Measurements from ENCODE around the gene SERPINA10.
"Not testable (repeated sequence)": the region's sequence is repeated elsewhere in the genome, so short reads cannot be mapped to it uniquely, and the experiment has no call there.

The SERPINA10 gene

DNA sequence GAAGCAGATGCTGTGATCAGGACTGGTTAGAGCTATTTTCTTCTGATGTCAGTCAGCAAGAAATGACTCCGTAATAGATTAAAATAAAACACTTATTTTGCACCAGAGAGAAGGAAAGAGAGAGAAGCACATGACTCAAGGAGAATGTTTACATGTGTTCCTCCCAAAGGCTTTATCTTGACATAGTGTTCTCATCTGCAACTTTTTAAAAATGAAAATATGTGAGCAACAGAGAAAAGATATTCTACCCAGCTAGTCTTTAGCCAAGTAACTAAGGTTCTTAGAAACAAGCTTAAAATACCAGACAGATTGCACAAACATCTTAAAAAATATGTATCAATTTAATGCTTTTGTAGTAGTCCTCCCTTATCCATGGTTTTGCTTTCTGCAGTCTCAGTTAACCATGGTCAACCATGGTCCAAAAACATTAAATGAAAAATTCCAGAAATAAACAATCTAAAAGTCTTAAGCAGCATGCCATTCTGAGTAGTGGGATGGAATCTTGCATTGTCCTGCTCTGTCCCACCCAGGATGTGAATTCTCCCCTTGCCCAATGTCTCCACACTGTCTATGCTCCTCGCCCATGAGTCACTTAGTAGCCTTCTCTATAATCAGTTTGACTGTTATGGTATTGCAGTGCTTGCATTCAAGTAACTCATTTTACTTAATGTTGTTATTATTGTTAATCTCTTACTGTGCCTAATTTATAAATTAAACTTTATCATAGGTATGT is 9.9 kb downstream of the SERPINA10 start:
- ChIA-PET POLR2A (no interaction called here), CTCF (no interaction called here)
- no peak overlapping the region for H3K4me3 ChIP-seq (ENCODE audit: control insufficient read depth in 1 of 7, extremely low read depth in 1 of 7, insufficient read depth in 4 of 7, low read depth in 2 of 7, low read length in 6 of 7)
- H3K27me3 ChIP-seq (replicated peaks in 2 of 5; ENCODE audit: control insufficient read depth in 4 of 5, insufficient read depth in 5 of 5, low read length in 4 of 5): peaks cover 0 to 4% (median 0%) of the 10 kb centered on the region in 5 experiments
- H3K27ac ChIP-seq (ENCODE audit: insufficient read depth in 1 of 2, low read depth in 1 of 2, low read length in 2 of 2, poor library complexity in 1 of 2, severe bottlenecking in 2 of 2): no peak overlapping the region
- no peak for DNase-seq
- H3K9me3 ChIP-seq (ENCODE audit: control extremely low read depth in 1 of 5, control insufficient read depth in 4 of 5, insufficient read depth in 2 of 5, low read depth in 1 of 5, low read length in 4 of 5): no peaks in the 10 kb centered on the region
- H3K4me1 ChIP-seq (ENCODE audit: control extremely low read depth in 1 of 4, control insufficient read depth in 4 of 4, insufficient read depth in 4 of 4, low read length in 3 of 4): peaks cover 0 to 2% (median 0%) of the 10 kb centered on the region in 4 experiments
- no peaks in the 10 kb centered on the region for H3K36me3 ChIP-seq (ENCODE audit: control insufficient read depth in 4 of 4, insufficient read depth in 4 of 4, low read length in 3 of 4)
- no CpG with 5 or more reads among the region's 2 CpGs for WGBS (ENCODE audit: insufficient coverage)

DNA sequence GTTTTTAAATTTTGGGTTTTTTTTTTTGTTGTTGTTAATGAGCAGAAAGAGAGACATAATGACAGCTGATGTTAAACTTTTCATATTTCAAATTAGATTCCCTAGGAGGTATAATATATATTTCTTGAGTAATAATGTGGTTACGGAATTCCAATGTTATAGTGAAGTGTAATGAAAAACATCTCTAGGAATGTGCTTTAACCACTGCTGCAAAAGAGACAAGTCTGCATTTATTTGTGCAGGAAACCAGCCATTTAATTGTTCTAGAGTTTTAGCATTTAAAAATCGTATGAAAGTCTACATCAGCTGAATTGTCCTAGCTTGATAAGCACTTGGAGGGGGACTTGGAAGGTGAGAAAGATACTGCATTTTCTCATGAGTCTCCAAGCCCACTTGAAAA is 14.3 kb downstream of the SERPINA10 start:
- 100% methylated on average over 1 of the region's 2 CpGs for WGBS (ENCODE audit: insufficient coverage)
- Histone ChIP-seq H3K4me1 (ENCODE audit: control extremely low read depth in 1 of 4, control insufficient read depth in 4 of 4, insufficient read depth in 4 of 4, low read length in 3 of 4) (no peaks in the 10 kb centered on the region), H3K27ac (ENCODE audit: insufficient read depth in 1 of 2, low read depth in 1 of 2, low read length in 2 of 2, poor library complexity in 1 of 2, severe bottlenecking in 2 of 2) (no peak overlapping the region), H3K9me3 (ENCODE audit: control extremely low read depth in 1 of 5, control insufficient read depth in 4 of 5, insufficient read depth in 2 of 5, low read depth in 1 of 5, low read length in 4 of 5) (no peaks in the 10 kb centered on the region), H3K4me3 (ENCODE audit: control insufficient read depth in 1 of 7, extremely low read depth in 1 of 7, insufficient read depth in 4 of 7, low read depth in 2 of 7, low read length in 6 of 7) (no peak overlapping the region), H3K36me3 (ENCODE audit: control insufficient read depth in 4 of 4, insufficient read depth in 4 of 4, low read length in 3 of 4) (no peaks in the 10 kb centered on the region), H3K27me3 (replicated peaks in 2 of 5; ENCODE audit: control insufficient read depth in 4 of 5, insufficient read depth in 5 of 5, low read length in 4 of 5) (peaks cover 0 to 8% (median 0%) of the 10 kb centered on the region in 5 experiments)
- ChIA-PET CTCF (no interaction called here), POLR2A (no interaction called here)
- DNase-seq: no peak

- H3K36me3 ChIP-seq (ENCODE audit: control insufficient read depth in 4 of 4, insufficient read depth in 4 of 4, low read length in 3 of 4); H3K27ac ChIP-seq (ENCODE audit: insufficient read depth in 1 of 2, low read depth in 1 of 2, low read length in 2 of 2, poor library complexity in 1 of 2, severe bottlenecking in 2 of 2); H3K27me3 ChIP-seq (replicated peaks in 2 of 5; ENCODE audit: control insufficient read depth in 4 of 5, insufficient read depth in 5 of 5, low read length in 4 of 5); H3K4me3 ChIP-seq (ENCODE audit: control insufficient read depth in 1 of 7, extremely low read depth in 1 of 7, insufficient read depth in 4 of 7, low read depth in 2 of 7, low read length in 6 of 7); POLR2A ChIA-PET; DNase-seq; H3K9me3 ChIP-seq (ENCODE audit: control extremely low read depth in 1 of 5, control insufficient read depth in 4 of 5, insufficient read depth in 2 of 5, low read depth in 1 of 5, low read length in 4 of 5); H3K4me1 ChIP-seq (ENCODE audit: control extremely low read depth in 1 of 4, control insufficient read depth in 4 of 4, insufficient read depth in 4 of 4, low read length in 3 of 4); CTCF ChIA-PET: not testable (repeated sequence)
- 90% methylated on average over 10 of the region's 11 CpGs for WGBS (ENCODE audit: insufficient coverage)
Observed at GRCh38 chr14:94276898-94277561, 16.0 kb downstream of the SERPINA10 start.

- DNase-seq: no peak
- ChIA-PET POLR2A (no interaction called here), CTCF (no interaction called here)
- no peaks in the 10 kb centered on the region for H3K36me3 ChIP-seq (ENCODE audit: control insufficient read depth in 4 of 4, insufficient read depth in 4 of 4, low read length in 3 of 4)
- H3K4me3 ChIP-seq (ENCODE audit: control insufficient read depth in 1 of 7, extremely low read depth in 1 of 7, insufficient read depth in 4 of 7, low read depth in 2 of 7, low read length in 6 of 7): no peak overlapping the region
- WGBS (ENCODE audit: insufficient coverage): 96% methylated on average over 5 of the region's 10 CpGs
- no peak overlapping the region for H3K27ac ChIP-seq (ENCODE audit: insufficient read depth in 1 of 2, low read depth in 1 of 2, low read length in 2 of 2, poor library complexity in 1 of 2, severe bottlenecking in 2 of 2)
- no peaks in the 10 kb centered on the region for H3K9me3 ChIP-seq (ENCODE audit: control extremely low read depth in 1 of 5, control insufficient read depth in 4 of 5, insufficient read depth in 2 of 5, low read depth in 1 of 5, low read length in 4 of 5)
- no peaks in the 10 kb centered on the region for H3K27me3 ChIP-seq (replicated peaks in 2 of 5; ENCODE audit: control insufficient read depth in 4 of 5, insufficient read depth in 5 of 5, low read length in 4 of 5)
- H3K4me1 ChIP-seq (ENCODE audit: control extremely low read depth in 1 of 4, control insufficient read depth in 4 of 4, insufficient read depth in 4 of 4, low read length in 3 of 4): no peaks in the 10 kb centered on the region
Observed at GRCh38 chr14:94269156-94269555, 23.9 kb downstream of the SERPINA10 start.

GRCh38 chr14:94268582-94268981 is 24.5 kb downstream of the SERPINA10 start:
- H3K36me3 ChIP-seq (ENCODE audit: control insufficient read depth in 4 of 4, insufficient read depth in 4 of 4, low read length in 3 of 4); H3K4me1 ChIP-seq (ENCODE audit: control extremely low read depth in 1 of 4, control insufficient read depth in 4 of 4, insufficient read depth in 4 of 4, low read length in 3 of 4); H3K27ac ChIP-seq (ENCODE audit: insufficient read depth in 1 of 2, low read depth in 1 of 2, low read length in 2 of 2, poor library complexity in 1 of 2, severe bottlenecking in 2 of 2); H3K27me3 ChIP-seq (replicated peaks in 2 of 5; ENCODE audit: control insufficient read depth in 4 of 5, insufficient read depth in 5 of 5, low read length in 4 of 5); H3K9me3 ChIP-seq (ENCODE audit: control extremely low read depth in 1 of 5, control insufficient read depth in 4 of 5, insufficient read depth in 2 of 5, low read depth in 1 of 5, low read length in 4 of 5); POLR2A ChIA-PET; CTCF ChIA-PET; DNase-seq; H3K4me3 ChIP-seq (ENCODE audit: control insufficient read depth in 1 of 7, extremely low read depth in 1 of 7, insufficient read depth in 4 of 7, low read depth in 2 of 7, low read length in 6 of 7): not testable (repeated sequence)
- WGBS (ENCODE audit: insufficient coverage): 94% methylated on average over 3 of the region's 7 CpGs

GRCh38 chr14:94267352-94267751 is 25.7 kb downstream of the SERPINA10 start:
- CTCF ChIA-PET: no interaction called here
- Histone ChIP-seq H3K27me3 (replicated peaks in 2 of 5; ENCODE audit: control insufficient read depth in 4 of 5, insufficient read depth in 5 of 5, low read length in 4 of 5) (no peaks in the 10 kb centered on the region), H3K27ac (ENCODE audit: insufficient read depth in 1 of 2, low read depth in 1 of 2, low read length in 2 of 2, poor library complexity in 1 of 2, severe bottlenecking in 2 of 2) (no peak overlapping the region), H3K36me3 (ENCODE audit: control insufficient read depth in 4 of 4, insufficient read depth in 4 of 4, low read length in 3 of 4) (no peaks in the 10 kb centered on the region), H3K4me3 (ENCODE audit: control insufficient read depth in 1 of 7, extremely low read depth in 1 of 7, insufficient read depth in 4 of 7, low read depth in 2 of 7, low read length in 6 of 7) (no peak overlapping the region), H3K4me1 (ENCODE audit: control extremely low read depth in 1 of 4, control insufficient read depth in 4 of 4, insufficient read depth in 4 of 4, low read length in 3 of 4) (no peaks in the 10 kb centered on the region), H3K9me3 (ENCODE audit: control extremely low read depth in 1 of 5, control insufficient read depth in 4 of 5, insufficient read depth in 2 of 5, low read depth in 1 of 5, low read length in 4 of 5) (peaks cover 0 to 4% (median 0%) of the 10 kb centered on the region in 5 experiments)
- WGBS (ENCODE audit: insufficient coverage): no CpG with 5 or more reads among the region's 1 CpG
- POLR2A ChIA-PET: no interaction called here
- no peak for DNase-seq

- H3K4me1 ChIP-seq (ENCODE audit: control extremely low read depth in 1 of 4, control insufficient read depth in 4 of 4, insufficient read depth in 4 of 4, low read length in 3 of 4); CTCF ChIA-PET; POLR2A ChIA-PET; H3K4me3 ChIP-seq (ENCODE audit: control insufficient read depth in 1 of 7, extremely low read depth in 1 of 7, insufficient read depth in 4 of 7, low read depth in 2 of 7, low read length in 6 of 7); DNase-seq; H3K27ac ChIP-seq (ENCODE audit: insufficient read depth in 1 of 2, low read depth in 1 of 2, low read length in 2 of 2, poor library complexity in 1 of 2, severe bottlenecking in 2 of 2); H3K27me3 ChIP-seq (replicated peaks in 2 of 5; ENCODE audit: control insufficient read depth in 4 of 5, insufficient read depth in 5 of 5, low read length in 4 of 5); H3K9me3 ChIP-seq (ENCODE audit: control extremely low read depth in 1 of 5, control insufficient read depth in 4 of 5, insufficient read depth in 2 of 5, low read depth in 1 of 5, low read length in 4 of 5); H3K36me3 ChIP-seq (ENCODE audit: control insufficient read depth in 4 of 4, insufficient read depth in 4 of 4, low read length in 3 of 4): not testable (repeated sequence)
- whole genome bisulfite sequencing (ENCODE audit: insufficient coverage): 100% methylated on average over 1 of the region's 3 CpGs
Observed at GRCh38 chr14:94264195-94264594, 28.9 kb downstream of the SERPINA10 start.
